Right atrium auricular region (tissue), 2 donors: Measurements from ENCODE around the gene HCFC2. TPM values are rescaled to one million over a fixed set of nuclear protein-coding genes. Genes with fewer than 3 reads are reported as not detected.

Source experiments
- DNase-seq: peaks from one replicate; pipeline ENCODE4 v3.0.0-alpha.2; 2019; ENCODE audit warnings: low spot score
- H3K27ac ChIP-seq, 2 donors: fragments of 200-600 bp; sonication (generic); 1 replicate in 1 of 2; 2 replicates in 1 of 2; pipeline ENCODE4 v1.5.1; 2016 to 2019
- H3K27me3 ChIP-seq, 2 donors: fragments of 200-600 bp; sonication (generic); one replicate each; pipeline versions ENCODE4 v1.5.1 to v1.6.0; 2017 to 2019
- H3K36me3 ChIP-seq: fragments of 200-600 bp; sonication (generic); one replicate; pipeline ENCODE4 v1.5.1; 2016
- H3K4me1 ChIP-seq, 2 donors: fragments of 200-600 bp; sonication (generic); one replicate each; pipeline versions ENCODE4 v1.5.1 to v1.6.0; 2017 to 2019
- H3K4me3 ChIP-seq, 2 donors: fragments of 200-600 bp; sonication (generic); 1 replicate in 1 of 2; 2 replicates in 1 of 2; pipeline ENCODE4 v1.5.1; 2017 to 2019; ENCODE audit warnings: mild to moderate bottlenecking in 1 of 2, moderate library complexity in 1 of 2
- H3K9me3 ChIP-seq, 2 donors: fragments of 200-600 bp; sonication (generic); one replicate each; pipeline ENCODE4 v1.5.1; 2019
- CTCF ChIP-seq, 2 donors: fragments of 200-600 bp; sonication (generic); IDR thresholded peaks; one replicate each; pipeline ENCODE4 v1.5.1; 2019; ENCODE audit warnings: antibody characterized with exemption in 2 of 2
- total RNA-seq, 2 donors: library from RNA; depleted of rRNA; stranded (reverse); fragments of >200 nt; gene quantifications; one replicate each; pipeline ENCODE4 v1.1.0, GENCODE V29; 2016

The HCFC2 gene
- total RNA-seq, 2 donors from 2014 or later, result 6.4 to 8.1 TPM

DNA sequence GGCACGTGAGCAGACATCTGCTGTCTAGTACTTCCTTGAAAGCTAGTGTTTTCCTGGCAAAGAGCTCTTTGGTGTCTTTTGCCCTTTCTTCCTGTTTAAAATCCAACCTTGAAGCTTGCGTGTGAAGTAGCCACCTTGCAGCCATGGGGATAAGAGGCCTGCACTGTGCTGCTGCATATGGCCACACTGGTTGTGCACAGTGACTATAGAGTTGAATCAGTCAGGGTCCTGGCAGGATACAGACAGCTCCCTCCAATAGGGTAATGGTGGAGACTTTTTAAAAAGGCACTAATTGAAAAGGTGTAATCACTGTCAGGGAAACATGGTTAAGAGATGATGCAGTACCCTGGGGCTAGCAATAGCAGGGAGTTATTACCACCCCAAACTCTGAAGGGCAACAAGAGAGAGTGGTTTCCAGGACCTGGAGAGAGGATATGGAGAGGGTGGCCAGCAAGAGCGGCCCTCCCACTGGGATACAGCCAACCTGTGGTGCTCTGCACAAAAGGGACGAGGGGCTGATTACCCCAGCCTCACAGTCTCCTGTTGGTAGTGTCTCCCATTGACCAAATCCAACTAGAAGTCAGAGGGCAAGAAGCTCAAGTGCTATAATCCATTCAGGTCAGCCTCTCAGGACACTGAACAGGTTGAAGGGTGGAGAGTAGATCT is 9.5 kb upstream of the HCFC2 start:
- Histone ChIP-seq H3K4me1 (peaks cover 0 to 10% of the 10 kb centered on the region in 2 donors), H3K27ac (no peak overlapping the region), H3K27me3 (no peaks in the 10 kb centered on the region)

DNA sequence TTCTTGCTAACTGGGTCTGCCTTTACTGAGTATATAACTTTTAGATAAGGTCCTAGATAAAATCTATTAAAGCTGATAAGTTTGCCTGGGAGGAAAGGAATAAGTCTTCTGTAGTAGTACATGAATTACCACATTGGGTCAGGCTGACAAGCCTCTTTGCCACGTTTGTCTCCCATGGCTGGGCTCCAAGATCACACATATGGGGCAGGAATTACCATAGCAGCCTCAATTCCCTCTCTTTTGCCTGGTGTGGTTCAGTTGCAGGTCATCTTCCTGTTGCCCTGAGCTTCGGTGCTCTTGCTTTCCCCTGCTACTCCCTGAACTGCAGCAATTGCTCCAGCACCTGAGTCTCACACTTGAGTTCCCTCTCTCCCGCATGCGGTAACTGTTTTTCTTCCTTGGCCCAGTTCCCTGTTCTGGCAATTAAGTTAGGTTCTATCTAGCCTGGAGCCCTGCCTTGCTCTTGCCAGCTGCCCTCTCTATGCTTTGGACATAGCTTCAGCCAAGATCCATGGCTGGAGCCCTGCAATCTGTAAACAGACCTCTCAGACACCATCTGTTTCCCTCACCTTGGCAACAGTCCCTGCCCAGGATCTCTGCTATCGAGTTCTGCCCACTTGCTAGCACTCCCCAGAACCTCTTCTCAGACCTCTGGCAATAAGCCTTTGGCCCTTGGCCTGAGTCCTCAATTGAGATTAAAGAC is 8.5 kb upstream of the HCFC2 start:
- peak; percentile 66 for DNase-seq

More for the DNA sequence above, 9.5 kb upstream of the HCFC2 start:
- Histone ChIP-seq H3K9me3 (no peaks in the 10 kb centered on the region), H3K36me3 (no peaks in the 10 kb centered on the region), H3K4me3 (no peak overlapping the region)
- DNase-seq, result no peak
- TF ChIP-seq CTCF (IDR thresholded peaks at IDR 0.05), result no peak

DNA sequence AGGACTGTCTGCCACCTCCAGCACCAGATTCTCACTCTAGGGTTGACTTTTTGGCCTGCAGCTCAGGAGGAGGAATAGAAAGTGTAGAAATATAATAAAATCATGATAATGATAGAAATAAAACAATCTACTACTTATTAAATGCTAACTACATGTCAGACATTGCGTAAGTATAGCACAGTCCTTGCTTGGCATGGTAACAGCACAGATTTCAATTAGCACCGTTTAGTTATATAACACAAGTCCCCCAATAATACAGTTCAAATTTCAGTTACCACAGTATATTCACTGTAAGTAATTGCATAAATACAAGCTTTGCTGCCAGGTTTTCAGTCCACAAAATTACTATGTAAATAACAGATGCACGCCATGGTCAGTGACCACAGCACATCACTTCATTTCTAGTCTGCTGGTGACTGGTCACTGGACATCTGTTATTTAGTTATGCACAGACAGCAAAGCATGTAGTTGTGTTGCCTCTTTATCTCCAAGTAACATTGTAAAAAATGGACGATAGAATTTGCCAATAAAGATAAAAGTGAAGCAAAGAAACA is 7.8 kb upstream of the HCFC2 start:
- Histone ChIP-seq H3K27ac (no peak overlapping the region), H3K4me3 (no peak overlapping the region), H3K4me1 (peaks cover 0 to 10% of the 10 kb centered on the region in 2 donors), H3K9me3 (no peaks in the 10 kb centered on the region), H3K36me3 (no peaks in the 10 kb centered on the region), H3K27me3 (no peaks in the 10 kb centered on the region)
- no peak for TF ChIP-seq CTCF (IDR thresholded peaks at IDR 0.05)
- DNase-seq, result no peak

More for the DNA sequence above, 8.5 kb upstream of the HCFC2 start:
- TF ChIP-seq CTCF (IDR thresholded peaks at IDR 0.05), result no peak
- no peaks in the 10 kb centered on the region for H3K36me3 ChIP-seq
- no peaks in the 10 kb centered on the region for H3K27me3 ChIP-seq
- H3K27ac ChIP-seq, result peak overlapping the region; percentile 10 to 29
- no peak overlapping the region for H3K4me3 ChIP-seq
- H3K4me1 ChIP-seq, result peaks cover 0 to 10% of the 10 kb centered on the region in 2 donors
- H3K9me3 ChIP-seq, result no peaks in the 10 kb centered on the region

DNA sequence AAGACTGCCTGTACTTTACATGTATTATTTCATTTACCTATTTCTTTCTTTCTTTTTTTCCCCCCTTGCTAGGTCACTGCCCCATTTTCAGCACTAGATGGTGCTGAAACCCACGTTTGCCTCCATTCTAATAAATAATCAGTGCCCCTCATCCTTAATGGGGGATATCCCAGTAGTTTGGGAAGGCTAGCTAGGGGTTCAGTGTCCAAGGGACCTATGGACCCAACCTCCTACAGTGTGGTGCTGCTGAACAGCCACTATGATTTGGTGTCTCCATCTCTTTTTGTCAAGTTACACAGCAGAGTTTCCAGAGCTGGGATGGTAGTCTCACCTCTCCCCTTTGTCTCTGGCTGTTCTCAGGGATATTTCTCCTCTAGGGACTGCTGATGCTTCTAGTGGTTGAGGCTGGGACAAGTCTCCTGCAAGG is 6.5 kb upstream of the HCFC2 start:
- H3K4me1 ChIP-seq, result peaks cover 0 to 10% of the 10 kb centered on the region in 2 donors
- H3K9me3 ChIP-seq, result no peaks in the 10 kb centered on the region
- no peaks in the 10 kb centered on the region for H3K27me3 ChIP-seq
- no peak for DNase-seq
- no peaks in the 10 kb centered on the region for H3K36me3 ChIP-seq
- peak; percentile 38 to 64 for TF ChIP-seq CTCF (IDR thresholded peaks at IDR 0.05)
- no peak overlapping the region for H3K4me3 ChIP-seq
- no peak overlapping the region for H3K27ac ChIP-seq

GRCh38 chr12:104058802-104059201 is 5.5 kb upstream of the HCFC2 start:
- H3K4me1 ChIP-seq, result peaks cover 0 to 16% of the 10 kb centered on the region in 2 donors
- H3K9me3 ChIP-seq, result no peaks in the 10 kb centered on the region
- H3K27ac ChIP-seq, result no peak overlapping the region
- TF ChIP-seq CTCF (IDR thresholded peaks at IDR 0.05), result no peak
- H3K4me3 ChIP-seq, result no peak overlapping the region
- no peaks in the 10 kb centered on the region for H3K27me3 ChIP-seq
- H3K36me3 ChIP-seq, result no peaks in the 10 kb centered on the region
- no peak for DNase-seq
